GM19351 (cell line): ENCODE data around the gene ADAM33.

Source experiments
- ATAC-seq: cut with Tn5 transposase; IDR thresholded peaks from one replicate; pipeline ENCODE4 v1.9.1; 2021; ENCODE audit warnings: mild to moderate bottlenecking, moderate library complexity; ENCODE audit not compliant: unreplicated experiment

The ADAM33 gene

DNA sequence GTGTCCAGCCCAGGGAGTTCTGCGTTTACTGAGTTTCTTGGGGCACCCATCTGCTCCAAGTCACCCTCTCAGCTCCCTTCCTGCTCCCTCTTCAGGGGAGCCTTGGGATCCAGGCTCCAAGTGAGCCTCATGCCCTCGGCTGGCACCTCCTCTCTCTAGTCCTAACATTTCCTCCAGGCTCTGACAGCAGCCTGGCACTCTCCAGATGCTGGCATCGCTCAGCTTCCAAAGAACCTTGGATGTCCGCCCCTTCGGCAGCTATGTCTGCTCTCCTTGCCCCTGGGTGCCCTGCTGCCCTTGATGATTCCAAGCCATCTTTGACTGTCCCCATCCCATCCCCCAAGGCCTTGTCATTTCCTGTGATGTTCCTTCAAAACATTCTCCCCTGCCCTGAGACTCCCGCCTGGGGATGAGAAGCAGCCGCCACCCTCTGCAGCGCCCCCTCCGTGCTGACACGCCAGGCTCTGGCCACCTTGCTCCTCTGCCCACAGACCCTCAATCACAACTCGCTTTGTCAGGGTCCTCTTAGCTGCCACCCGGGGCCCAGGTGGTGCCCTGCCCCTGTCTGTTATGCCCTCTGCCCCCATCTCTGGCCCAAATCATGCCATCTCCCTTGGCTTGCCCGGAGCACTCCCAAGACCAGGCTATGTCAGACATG lies 12.0 kb downstream of the ADAM33 start:
- ATAC-seq = no peak

DNA sequence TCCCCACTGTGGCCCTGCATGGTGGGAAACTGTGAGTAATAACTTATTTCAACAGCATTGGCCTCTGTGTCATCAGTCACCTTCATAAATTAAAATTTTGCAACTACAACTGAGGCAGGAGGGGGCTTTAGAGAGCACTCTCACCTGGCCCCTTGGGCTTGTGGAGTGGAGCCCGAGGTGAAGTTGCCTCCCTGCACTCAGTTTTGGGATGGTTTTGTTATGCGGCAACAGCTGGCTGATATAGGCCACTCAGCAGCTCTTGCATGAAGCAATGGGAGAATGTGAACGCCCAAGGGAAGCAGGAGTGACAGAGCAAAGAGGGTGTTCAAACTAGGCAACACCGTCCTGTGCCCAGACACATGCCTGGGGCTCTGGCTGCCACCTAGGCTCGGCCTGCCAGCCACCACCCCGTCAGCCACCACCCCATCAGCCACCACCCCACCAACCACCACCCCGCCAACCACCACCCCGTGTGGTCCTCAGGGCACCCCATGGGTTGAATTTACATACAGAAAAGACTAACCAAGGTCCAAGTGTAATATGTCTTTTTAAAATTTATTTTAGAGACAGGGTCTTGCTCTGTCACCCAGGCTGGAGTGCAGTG lies 14.3 kb downstream of the ADAM33 start:
- ATAC-seq = no peak

DNA sequence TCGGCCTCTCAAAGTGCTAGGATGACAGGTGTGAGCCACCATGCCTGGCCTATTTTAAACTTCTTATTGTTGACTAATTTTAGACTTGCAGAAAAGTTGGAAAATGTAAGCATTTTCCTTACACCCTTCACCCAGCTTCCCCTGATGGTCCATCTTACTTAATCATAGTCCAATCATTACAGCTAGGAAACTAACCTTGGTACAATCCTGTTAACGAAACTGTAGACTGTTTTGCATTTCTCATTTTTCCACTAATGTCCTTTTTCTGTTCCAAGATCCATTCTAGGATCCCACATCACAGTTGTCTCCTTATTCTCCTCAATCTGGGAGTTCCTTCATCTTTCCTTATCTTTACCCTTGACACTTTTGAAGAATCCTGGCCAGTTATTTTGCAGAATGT lies 18.0 kb downstream of the ADAM33 start:
- no peak for ATAC-seq

DNA sequence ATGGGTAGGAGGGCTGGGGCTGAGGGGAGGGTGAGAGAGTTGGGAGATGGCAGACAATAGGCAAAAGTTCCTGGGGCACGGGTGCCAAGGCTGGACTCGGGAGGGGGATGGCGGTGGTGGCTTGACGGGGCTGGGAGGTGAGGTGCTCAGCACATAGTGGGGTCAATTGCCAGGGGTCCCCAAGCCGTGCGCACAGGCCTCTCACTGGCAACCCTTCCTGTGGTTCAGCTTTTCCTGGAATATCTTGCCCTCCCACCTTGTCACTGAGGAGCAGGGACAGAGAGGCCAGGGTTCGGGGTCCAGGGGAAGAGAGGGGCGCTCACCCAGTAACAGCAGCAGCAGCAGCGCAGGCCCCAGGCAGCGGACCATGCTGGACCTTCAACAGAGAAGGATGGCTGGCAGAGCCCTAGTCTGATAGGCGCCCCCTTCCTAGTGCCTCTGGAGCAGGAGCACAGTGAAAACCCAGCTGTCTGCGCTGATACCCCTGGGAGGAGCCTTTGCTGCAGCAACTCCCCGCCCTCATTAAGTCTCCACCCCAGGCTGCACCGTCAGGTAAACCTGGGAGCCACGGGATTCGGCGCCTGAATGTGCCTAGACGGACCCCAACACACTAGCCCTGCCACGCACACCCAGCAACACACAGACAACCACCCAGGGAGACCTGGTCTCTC lies 18.6 kb downstream of the ADAM33 start, which contains the start of gene GFRA4:
TSS of gene GFRA4 (minus strand) at position 369 of the 671 bp plus-strand sequence. CDS start at position 369, 0 bp downstream.
- no peak for ATAC-seq

DNA sequence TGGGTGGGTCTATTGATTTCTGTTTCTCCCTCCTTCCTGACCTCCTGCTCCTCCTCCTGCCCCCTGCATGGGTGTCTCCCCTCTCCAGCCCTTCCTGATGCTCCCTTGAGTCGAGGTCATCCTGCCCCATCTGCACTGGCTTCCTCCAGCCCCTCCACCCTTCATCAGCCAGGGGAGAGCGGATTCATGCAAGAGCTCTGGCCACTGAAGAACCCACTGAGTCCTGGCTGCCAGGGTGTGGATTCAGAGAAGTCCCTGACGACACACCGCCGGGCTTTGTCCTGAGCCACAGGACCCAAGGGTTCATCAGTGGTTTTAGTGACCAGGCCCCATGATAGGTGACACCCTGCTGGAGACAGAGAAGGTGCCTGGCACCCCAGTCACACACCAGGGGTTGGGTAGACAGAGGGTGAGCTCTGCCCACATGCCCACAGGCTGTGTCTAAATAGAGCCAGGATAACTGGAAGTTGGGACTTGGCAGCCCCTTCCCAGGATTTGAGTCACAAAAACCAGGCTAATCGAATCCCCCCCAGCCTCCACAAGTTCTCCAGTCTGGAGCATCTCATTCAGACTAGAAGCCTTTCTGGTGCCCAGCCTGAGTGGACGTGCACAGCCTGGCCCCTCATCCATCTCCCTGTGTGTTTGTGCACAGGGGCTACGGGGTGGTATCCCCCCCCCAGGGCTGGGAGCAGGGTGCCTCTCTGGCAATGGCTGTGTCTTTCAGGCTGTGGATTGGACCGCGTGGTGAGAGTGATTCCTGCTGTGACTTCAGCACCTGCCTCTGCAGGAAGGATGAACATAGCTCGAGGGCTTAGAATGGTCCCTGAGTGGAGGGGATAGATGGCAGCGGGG lies 19.8 kb downstream of the ADAM33 start:
- ATAC-seq = no peak

DNA sequence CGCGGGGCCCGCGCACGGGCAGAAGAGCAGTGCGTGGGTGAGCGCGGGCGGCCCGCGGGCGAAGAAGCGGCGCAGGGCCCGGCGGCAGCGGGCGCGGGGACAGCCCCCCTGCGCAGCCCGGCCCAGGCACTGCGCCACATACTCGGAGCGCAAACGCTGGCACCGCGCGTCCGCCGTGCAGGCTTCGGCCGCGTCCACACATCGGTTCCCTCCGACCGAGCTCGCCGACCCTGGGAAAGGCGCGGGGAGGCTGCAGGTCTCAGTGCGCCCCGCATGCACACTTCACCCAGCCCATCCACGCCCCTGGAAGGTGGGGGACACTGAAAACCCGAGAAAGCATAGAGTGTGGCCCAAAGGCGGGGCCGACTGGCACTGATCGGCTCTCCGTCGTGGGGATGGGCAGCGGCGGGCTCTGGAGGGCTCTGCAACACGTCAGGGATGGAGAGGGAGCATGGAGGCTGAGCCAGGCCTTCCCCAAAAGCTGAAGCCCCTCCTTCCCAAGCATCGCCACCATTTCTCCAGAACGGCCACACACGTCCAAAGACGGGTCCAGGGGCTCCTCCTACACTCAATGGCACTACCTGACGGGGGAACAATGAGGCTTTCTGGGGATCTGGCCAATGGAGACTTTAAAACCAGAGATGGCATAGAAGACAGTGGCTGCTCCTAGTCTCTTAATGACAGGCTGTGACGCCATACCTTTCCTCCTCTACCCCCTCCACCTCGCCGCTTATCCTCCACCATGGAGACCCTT lies 20.6 kb downstream of the ADAM33 start:
- no peak for ATAC-seq

DNA sequence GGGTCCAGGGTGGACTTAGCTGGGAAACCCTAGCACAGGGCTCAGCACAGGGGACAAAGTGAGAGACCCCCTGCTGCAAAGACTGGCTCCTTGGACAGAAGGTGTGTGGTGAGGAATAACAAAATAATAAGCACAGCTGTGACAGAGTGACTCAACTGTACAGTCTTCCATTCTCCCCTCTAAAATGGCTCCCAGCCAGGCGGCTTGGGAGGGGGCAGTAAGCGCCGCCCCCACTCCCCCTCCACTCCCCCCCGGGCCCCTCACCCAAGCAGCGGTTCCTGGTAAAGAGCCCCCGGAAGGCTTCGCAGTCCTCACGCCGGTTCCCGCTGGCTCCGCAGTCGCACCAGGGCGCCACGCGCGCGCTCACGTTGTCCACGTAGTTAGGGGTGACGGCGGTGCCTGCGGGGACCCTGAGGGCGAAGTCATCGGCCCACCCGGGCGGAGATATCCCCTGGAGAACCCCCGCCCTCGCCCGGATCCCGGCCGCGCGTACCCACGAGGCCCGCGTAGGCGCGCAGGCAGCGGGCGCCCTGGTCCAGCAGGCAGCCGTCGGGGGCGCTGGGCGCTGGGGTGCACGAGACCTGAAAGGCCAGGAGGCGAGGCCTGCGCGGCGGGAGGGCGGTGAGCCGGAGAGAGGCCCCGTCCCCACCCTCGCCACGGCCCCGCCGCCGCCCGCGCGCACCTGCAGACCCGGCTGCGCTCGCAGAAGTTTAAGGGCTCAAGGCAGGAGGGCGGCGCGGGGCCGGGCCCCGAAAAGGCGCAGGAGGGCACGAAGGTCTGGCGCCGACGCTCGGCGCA lies 21.3 kb downstream of the ADAM33 start:
- no peak for ATAC-seq

DNA sequence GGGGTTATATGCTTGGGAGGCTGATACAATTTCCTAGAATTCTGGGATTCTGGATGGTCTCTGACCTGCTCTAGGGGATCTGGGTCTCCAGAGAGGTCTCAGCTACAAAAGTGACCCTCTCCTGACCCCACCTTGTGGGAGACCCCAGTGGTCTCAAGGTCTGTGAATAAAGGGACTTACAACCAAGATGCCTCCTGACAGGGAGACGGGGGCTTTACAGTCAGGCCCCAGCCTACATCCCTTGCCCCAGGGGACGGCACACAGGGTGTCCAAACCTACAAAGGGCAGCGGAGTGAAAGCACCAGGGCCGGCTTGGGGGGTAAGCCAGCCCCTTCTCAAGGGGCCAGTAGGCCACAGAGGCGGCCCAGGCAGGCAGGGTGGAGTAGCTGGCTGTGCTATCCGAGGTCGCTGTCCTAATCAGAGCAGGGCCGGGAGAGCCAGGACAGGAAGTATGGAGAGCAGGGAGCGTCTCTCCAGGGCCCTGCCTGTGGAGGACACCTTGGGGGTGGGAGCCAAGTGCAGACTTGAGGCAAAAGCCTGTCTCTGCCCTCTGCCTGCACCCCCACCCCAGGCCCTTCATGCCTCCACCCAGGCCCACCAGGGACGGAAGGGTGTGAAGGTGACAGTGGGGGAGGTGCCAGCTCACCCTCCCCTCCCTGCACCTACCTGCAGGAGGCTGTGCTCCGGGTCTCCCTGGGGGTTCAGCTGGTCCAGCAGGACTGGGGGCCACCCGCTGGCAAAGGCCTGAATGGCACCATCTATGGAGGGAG lies 22.1 kb downstream of the ADAM33 start:
- ATAC-seq = no peak

DNA sequence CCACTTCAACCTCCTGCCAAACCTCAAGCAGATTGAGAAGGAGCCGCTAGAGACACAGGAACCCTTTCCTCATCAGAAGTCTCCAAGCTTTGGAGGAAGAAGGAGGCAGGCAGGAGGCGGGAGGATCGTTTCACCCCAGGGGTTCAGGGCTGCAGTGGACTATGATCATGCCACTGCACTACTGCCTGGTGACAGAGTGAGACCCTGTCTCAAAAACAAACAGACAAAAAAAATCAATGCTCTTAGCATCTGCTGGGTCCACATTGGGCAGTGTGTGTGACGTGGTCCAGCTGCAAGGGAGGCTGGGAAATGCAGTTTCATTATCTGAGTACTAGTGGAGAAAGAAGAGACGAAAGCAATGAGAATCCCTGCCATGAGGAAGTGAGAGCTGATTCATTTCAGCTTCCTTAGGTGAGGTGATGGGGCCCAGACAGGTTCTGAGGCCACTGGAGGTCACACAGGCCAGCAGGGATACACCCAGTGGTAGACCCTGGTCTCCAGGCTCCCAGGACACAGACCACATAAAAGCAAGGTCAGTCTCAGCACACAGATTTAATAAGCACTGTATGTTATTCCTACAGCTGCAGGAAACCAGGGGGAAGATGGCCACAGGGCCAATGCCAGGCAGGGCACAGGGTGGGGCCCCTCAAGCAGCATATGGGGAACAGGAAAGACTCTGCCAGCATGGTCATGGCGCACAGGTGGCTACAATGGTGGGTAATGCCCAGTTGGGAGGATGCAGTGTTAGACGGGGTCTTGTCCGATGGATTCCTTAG lies 22.9 kb downstream of the ADAM33 start:
- peak; percentile 93 for ATAC-seq

DNA sequence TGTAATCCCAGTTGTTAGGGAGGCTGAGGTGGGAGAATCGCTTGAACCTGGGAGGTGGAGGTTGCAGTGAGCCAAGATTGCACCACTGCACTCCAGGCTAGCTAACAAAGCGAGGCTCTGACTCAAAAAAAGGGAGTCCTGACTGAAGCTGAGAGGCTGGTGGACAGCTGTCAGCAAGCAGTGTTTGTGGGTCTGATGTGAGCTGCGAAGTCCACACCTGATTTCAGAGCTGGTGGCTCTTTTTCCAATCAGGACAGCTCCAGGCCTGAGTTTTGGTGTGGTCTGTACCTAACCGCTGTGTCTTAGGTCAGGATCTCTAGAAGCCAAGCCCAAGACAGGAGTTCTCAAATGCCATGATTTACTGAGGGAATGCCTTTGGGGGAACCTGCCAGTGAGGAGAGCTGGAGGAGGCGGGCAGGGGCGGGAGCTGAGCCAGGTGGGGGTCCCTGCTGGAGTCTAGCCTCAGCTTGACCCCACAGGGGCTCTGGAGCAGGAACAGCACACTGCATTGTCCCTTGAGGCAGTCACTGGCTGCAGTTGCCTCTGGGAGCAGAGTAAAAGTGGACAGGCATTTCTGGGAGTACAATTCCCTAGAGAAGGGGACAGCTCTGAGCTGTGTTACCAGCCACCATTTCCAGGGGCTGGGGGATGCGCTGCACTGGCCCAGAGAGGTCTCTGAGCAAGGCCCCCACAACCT lies 23.6 kb downstream of the ADAM33 start:
- ATAC-seq = no peak

DNA sequence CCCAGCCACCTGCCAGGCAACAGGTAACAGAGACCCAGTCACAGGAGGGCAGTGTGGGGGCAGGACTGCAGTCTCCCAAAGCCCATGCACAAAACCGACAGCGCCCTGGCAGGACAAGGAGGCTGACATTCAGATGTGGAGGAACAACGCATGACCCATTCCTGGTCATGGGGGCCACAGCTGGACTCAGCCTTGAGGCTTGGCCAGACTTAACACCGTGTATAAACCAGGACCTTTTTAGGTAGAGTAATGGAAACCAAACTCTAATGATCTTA lies 26.7 kb downstream of the ADAM33 start:
- ATAC-seq = no peak

DNA sequence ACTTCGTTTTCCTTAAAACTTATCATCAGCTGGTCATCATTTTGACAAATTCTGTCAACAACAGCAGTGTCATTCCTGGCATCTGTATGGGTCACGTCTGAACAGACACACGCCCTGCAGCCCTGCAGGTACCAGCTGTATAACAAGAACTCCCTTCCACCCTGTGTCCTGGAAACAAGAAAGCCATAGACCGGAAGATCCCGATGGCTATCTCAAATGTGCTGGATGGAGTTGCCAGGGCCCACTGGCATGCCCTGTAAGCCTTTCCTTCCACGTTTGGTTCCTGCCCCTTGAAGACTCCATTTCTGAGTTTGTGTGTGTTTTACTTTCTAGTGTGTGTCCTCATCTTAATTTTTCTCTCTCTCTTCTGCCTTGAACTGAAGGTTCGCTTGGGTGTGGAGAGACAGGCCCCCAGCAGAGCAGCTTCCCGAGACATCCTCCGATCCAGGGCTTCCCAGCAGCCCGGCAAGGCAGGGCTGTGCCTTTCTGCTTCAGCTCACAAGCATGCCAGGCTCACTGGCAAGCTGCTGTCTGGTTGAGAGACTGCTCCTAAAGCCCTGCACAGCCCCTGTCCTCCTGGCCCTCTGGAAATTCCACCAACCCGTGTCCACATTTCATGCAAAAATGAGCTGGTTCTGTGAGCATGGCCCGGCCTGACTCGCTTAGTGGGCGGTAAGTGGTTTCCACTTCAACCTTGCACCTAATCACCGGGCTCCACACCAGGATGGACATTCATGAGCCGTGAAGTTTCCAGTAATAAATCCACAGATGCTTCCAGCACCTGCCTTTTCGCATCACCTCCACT lies 27.3 kb downstream of the ADAM33 start:
- ATAC-seq = no peak

DNA sequence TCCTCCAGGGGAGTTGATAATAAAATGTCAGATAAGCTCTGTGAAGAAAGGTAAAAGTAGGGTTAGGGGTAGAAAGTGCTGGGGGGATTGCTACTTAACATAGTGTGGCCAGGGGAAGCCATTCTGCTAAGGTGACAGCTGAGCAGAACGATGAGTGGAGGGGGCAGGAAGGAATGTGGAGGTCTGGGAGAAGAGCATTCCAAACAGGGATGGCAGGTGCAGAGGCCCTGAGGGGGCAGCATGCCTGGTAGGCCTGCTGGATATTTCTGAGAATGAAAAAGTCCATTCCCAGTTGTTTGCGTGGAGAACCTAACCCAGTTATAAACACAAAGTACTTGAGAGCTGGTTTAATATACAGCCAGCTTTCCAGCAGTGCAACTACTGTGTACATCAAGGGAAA lies 27.9 kb downstream of the ADAM33 start:
- ATAC-seq = no peak

DNA sequence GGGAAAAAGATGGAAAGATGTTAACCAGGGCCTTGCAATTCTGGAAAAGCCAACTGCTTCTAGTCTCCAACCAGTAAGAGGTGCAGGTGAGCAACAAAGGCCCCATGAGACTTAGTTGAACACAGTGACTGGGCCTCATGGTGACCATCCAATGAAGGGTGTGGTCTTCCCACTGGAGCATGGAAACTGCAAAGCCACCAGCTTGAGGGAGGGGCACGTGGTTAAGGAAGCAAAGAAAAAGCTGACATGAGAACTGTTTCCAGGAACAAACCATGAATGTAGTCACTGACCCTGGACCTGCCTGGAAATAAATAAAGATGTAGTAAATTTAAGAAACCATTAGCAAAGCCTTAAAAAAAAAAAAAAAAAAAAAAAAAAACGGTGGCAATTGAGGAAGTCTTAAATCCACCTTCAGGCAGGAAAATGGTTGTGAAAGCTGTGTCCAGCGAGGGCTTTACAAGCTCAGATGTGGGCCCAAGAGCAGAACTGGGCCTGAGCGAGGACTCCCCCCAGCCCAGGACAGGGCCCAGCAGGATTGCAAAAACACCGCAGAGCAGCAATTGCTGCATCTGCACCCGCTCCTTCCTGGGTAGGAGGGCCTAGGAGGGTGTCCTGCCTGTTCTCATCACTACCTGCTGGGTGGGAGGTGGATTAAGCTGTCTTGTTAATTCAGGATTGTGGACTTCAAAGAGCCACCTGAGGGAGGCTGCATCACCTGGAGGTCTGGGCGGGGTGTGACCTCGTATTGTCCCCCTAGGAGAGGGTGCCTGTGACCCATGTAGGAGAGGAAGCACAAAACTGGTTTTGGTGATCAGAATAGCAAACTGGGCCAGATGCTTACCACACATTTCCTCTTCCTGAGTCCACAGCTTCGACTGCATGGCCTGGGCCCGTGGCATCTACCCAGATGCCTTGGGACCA lies 28.9 kb downstream of the ADAM33 start:
- no peak for ATAC-seq

DNA sequence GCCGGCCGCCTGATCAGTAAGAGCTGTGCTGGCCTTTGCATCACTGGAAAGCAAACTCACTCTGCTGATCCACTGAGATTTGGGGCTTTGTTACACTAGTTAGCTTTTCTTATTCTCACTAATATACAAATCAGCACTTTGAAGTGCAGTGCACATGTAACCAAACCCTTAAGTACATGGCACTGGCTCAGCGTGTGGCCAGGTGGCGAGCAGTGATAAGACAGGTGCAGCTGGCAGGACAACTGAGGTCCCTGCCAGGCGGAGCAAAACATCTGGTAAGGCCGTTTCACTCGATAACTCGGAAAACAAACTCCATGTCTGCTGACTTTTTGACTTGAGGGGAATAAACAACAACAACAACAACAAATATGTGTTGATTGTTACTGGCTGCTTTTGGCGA lies 29.6 kb downstream of the ADAM33 start:
- ATAC-seq = no peak
